GM12878 (cell line): Measurements from ENCODE around the gene MAN1A1. TPM values are rescaled to one million over a fixed set of nuclear protein-coding genes. Genes with fewer than 3 reads are reported as not detected.

Source experiments
- ATAC-seq: fragments of 200-7000 bp; cut with Tn5 transposase; 3 replicates; pipeline ENCODE4 v1.9.1; 2020; ENCODE audit warnings: mild to moderate bottlenecking, moderate library complexity
- Bru-seq: library from RNA; stranded (reverse); fragments of 400-500 nt; gene quantifications from one replicate; lab custom pipeline; 2021; lab: Mats Ljungman, UMichigan
- BruChase-seq, 2 experiments: library from RNA; stranded (reverse); fragments of 400-500 nt; gene quantifications; one replicate each; lab custom pipeline; 2021; lab: Mats Ljungman, UMichigan
- BruUV-seq: library from RNA; stranded (reverse); fragments of 400-500 nt; replicated peaks from 2 replicates; lab custom pipeline; 2021; lab: Mats Ljungman, UMichigan
- CTCF ChIA-PET: fragments of 300-600 bp; sonication (Branson Sonifier 250); formaldehyde crosslinking; extraction: SDS; loops from one replicate; lab custom pipeline; 2021; ENCODE audit warnings: inconsistent platforms; lab: Yijun Ruan, JAX
- POLR2A ChIA-PET: fragments of 350-600 bp; formaldehyde crosslinking; extraction: SDS; loops from one replicate; lab custom pipeline; 2021; ENCODE audit warnings: inconsistent platforms; lab: Charles Lee
- RAD21 ChIA-PET: fragments of 300-600 bp; sonication (Branson Sonifier 250); formaldehyde crosslinking; loops from one replicate; lab custom pipeline; 2023; ENCODE audit warnings: antibody characterized with exemption; ENCODE audit not compliant: unreplicated experiment; lab: Charles Lee
- SMC1A ChIA-PET: fragments of 300-600 bp; sonication (Branson Sonifier 250); formaldehyde crosslinking; loops from one replicate; lab custom pipeline; 2023; ENCODE audit not compliant: unreplicated experiment, uncharacterized antibody; lab: Charles Lee
- DNase-seq: peaks from one replicate; pipeline ENCODE4 v3.0.0-alpha.2; 2011; ENCODE audit warnings: low read depth, low spot score
- FAIRE-seq: peaks from 3 replicates; lab custom pipeline; 2011; peaks lifted over from hg19 to GRCh38; lab: Jason Lieb, UNC
- H2AFZ ChIP-seq: 2 replicates; pipeline ENCODE4 v1.6.0; 2011; ENCODE audit warnings: low read depth, low read length, control low read depth; ENCODE audit not compliant: control insufficient read depth
- H3K27ac ChIP-seq: 2 replicates; pipeline ENCODE4 v1.5.1; 2011; ENCODE audit warnings: control low read depth; ENCODE audit not compliant: control insufficient read depth, insufficient read depth
- H3K27me3 ChIP-seq, 2 experiments: replicated peaks in 1 of 2; 2 replicates each; pipeline versions ENCODE4 v1.6.0 to v1.6.1; 2011; ENCODE audit warnings: low read length in 1 of 2; ENCODE audit not compliant: control insufficient read depth in 2 of 2, insufficient read depth in 2 of 2
- H3K36me3 ChIP-seq, 2 experiments: 2 replicates each; pipeline ENCODE4 v1.5.1; 2011; ENCODE audit warnings: low read length in 1 of 2; ENCODE audit not compliant: control insufficient read depth in 2 of 2, insufficient read depth in 2 of 2
- H3K4me1 ChIP-seq: 2 replicates; pipeline ENCODE4 v1.6.1; 2011; ENCODE audit warnings: mild to moderate bottlenecking, low read length, moderate library complexity, mixed read lengths; ENCODE audit not compliant: control insufficient read depth, insufficient read depth
- H3K4me2 ChIP-seq: 2 replicates; pipeline ENCODE4 v1.6.0; 2011; ENCODE audit warnings: control low read depth; ENCODE audit not compliant: control insufficient read depth, insufficient read depth
- H3K4me3 ChIP-seq: fragments of 200-600 bp; sonication (generic); 2 replicates; pipeline ENCODE4 v1.5.1; 2016
- H3K79me2 ChIP-seq: 2 replicates; pipeline ENCODE4 v1.6.0; 2011; ENCODE audit warnings: low read length; ENCODE audit not compliant: control insufficient read depth, insufficient read depth
- H3K9ac ChIP-seq: 2 replicates; pipeline ENCODE4 v1.8.0; 2011; ENCODE audit warnings: low read length, control low read depth, mixed read lengths; ENCODE audit not compliant: control insufficient read depth, insufficient read depth
- H3K9me3 ChIP-seq: replicated peaks from 3 replicates; pipeline ENCODE4 v1.5.1; 2011; ENCODE audit warnings: mild to moderate bottlenecking, low read length; ENCODE audit not compliant: control insufficient read depth, insufficient read depth
- H4K20me1 ChIP-seq: 2 replicates; pipeline ENCODE4 v1.6.0; 2011; ENCODE audit not compliant: control insufficient read depth, insufficient read depth
- ASH2L ChIP-seq: fragments of 300-600, 200-600 bp; sonication (generic); IDR thresholded peaks from 2 replicates; pipeline ENCODE4 v1.6.1; 2017; ENCODE audit warnings: low read depth, mild to moderate bottlenecking, borderline replicate concordance
- BACH1 ChIP-seq: fragments of 450-650 bp; IDR thresholded peaks from 2 replicates; pipeline ENCODE4 v1.6.1; 2017; ENCODE audit warnings: mild to moderate bottlenecking, borderline replicate concordance
- CBX5 ChIP-seq: sonication (generic); IDR thresholded peaks from 2 replicates; pipeline ENCODE4 v1.6.1; 2016; ENCODE audit warnings: low read depth, moderate library complexity, mild to moderate bottlenecking, inconsistent platforms
- CEBPB ChIP-seq, 2 experiments: fragments of 150-350 bp in 1 of 2; IDR thresholded peaks; 2 replicates each; pipeline ENCODE4 v1.6.1; 2012 to 2014; ENCODE audit warnings: low read depth in 2 of 2, low read length in 2 of 2, borderline replicate concordance in 1 of 2, inconsistent platforms in 1 of 2
- CHD2 ChIP-seq: IDR thresholded peaks from 2 replicates; pipeline ENCODE4 v1.6.1; 2011; ENCODE audit warnings: low read depth, low read length, improper control_type of control experiment, borderline replicate concordance
- CREB1 ChIP-seq: IDR thresholded peaks from 2 replicates; pipeline ENCODE4 v1.6.1; 2012; ENCODE audit warnings: low read depth, mild to moderate bottlenecking, inconsistent platforms
- HDAC2 ChIP-seq: fragments of 200-600 bp; sonication (generic); IDR thresholded peaks from 2 replicates; pipeline ENCODE4 v1.6.1; 2017
- HDAC6 ChIP-seq: fragments of 200-600 bp; sonication (generic); IDR thresholded peaks from one replicate; pipeline ENCODE4 v1.8.0; 2017; ENCODE audit warnings: antibody characterized with exemption; ENCODE audit not compliant: unreplicated experiment
- KAT2A ChIP-seq: conservative IDR thresholded peaks from 2 replicates; pipeline ENCODE4 v1.6.1; 2011; ENCODE audit warnings: low read depth, low read length; ENCODE audit not compliant: control insufficient read depth
- MYC ChIP-seq: IDR thresholded peaks from 2 replicates; pipeline ENCODE4 v1.6.1; 2011; ENCODE audit warnings: mild to moderate bottlenecking, low read length, moderate library complexity, inconsistent platforms; ENCODE audit not compliant: insufficient read depth, insufficient replicate concordance, insufficient read length, severe bottlenecking
- NFYB ChIP-seq: IDR thresholded peaks from 2 replicates; pipeline ENCODE4 v1.6.1; 2011; ENCODE audit warnings: low read depth, mild to moderate bottlenecking, low read length, improper control_type of control experiment, moderate library complexity; ENCODE audit not compliant: insufficient read depth
- POLR2AphosphoS2 ChIP-seq: IDR thresholded peaks from 2 replicates; pipeline ENCODE4 v1.6.1; 2011; ENCODE audit warnings: low read depth, mild to moderate bottlenecking, low read length, improper control_type of control experiment, moderate library complexity
- RELA ChIP-seq: fragments of 450-650 bp; IDR thresholded peaks from 2 replicates; pipeline ENCODE4 v1.8.0; 2014; ENCODE audit warnings: borderline replicate concordance; ENCODE audit not compliant: partially characterized antibody
- SIX5 ChIP-seq: IDR thresholded peaks from 2 replicates; pipeline ENCODE4 v1.6.1; 2011; ENCODE audit warnings: mild to moderate bottlenecking, low read depth, low read length, moderate library complexity; ENCODE audit not compliant: severe bottlenecking
- SMAD5 ChIP-seq: IDR thresholded peaks from 2 replicates; pipeline ENCODE4 v1.6.1; 2016; ENCODE audit warnings: antibody characterized with exemption, low read depth
- SP1 ChIP-seq: IDR thresholded peaks from one replicate; pipeline ENCODE4 v1.6.1; 2011; ENCODE audit warnings: low read depth, low read length
- SUPT20H ChIP-seq: IDR thresholded peaks from 2 replicates; pipeline ENCODE4 v1.6.1; 2011; ENCODE audit warnings: low read depth, mild to moderate bottlenecking, low read length, moderate library complexity, borderline replicate concordance; ENCODE audit not compliant: control insufficient read depth
- SUZ12 ChIP-seq: fragments of 200-600 bp; sonication (generic); IDR thresholded peaks from one replicate; pipeline ENCODE4 v1.6.1; 2018; ENCODE audit warnings: antibody characterized with exemption, mild to moderate bottlenecking; ENCODE audit not compliant: unreplicated experiment
- TCF12 ChIP-seq: IDR thresholded peaks from 2 replicates; pipeline ENCODE4 v1.6.1; 2011; ENCODE audit warnings: low read depth, mild to moderate bottlenecking, low read length
- WGBS: methylation state at CpG from one replicate; pipeline ENCODE4 v1.1.6; 2016; ENCODE audit warnings: low lambda C conversion rate; ENCODE audit not compliant: insufficient replicate concordance, insufficient coverage; ENCODE audit errors: missing lambda C conversion rate; 5-methylcytosine and 5-hydroxymethylcytosine counted together
- in situ Hi-C: fragments of 300-500 bp; cut with MboI; formaldehyde crosslinking; loops from 9 replicates; pipeline ENCODE4 v1.14.3; 2018; ENCODE audit warnings: mixed read lengths
- intact Hi-C: fragments of 100-400 bp; cut with micrococcal nuclease; formaldehyde crosslinking; loops from one replicate; pipeline ENCODE4 v1.14.2; 2022; ENCODE audit not compliant: unreplicated experiment
- long read RNA-seq, 2 experiments: library from polyadenylated mRNA; unstranded; transcript quantifications; one replicate each; pipeline ENCODE4 v2.0.0, GENCODE V29; 2019 to 2020
- polyA minus RNA-seq, 3 experiments: library from RNA; depleted of rRNA, polyadenylated mRNA; stranded (reverse); fragments of >200 nt; gene quantifications; 2 replicates each; pipeline ENCODE4 v1.2.3, GENCODE V29; 2011
- polyA plus RNA-seq, 11 experiments: library from polyadenylated mRNA; depleted of rRNA in 4 of 11; unstranded in 6 of 11; stranded (reverse) in 5 of 11; fragments of >200 nt; fragmentation: Nextera tagmentation in 4 of 11; fragmentation: Illumina TruSeq in 1 of 11; extraction: Ambion mirVana in 4 of 11; extraction: Trizol in 1 of 11; gene quantifications; 1 replicate in 1 of 11; 2 replicates in 10 of 11; pipeline versions ENCODE4 v1.2.1 to v1.2.3, GENCODE V29; 2011 to 2016; ENCODE audit warnings: inconsistent platforms in 2 of 11, missing spikeins in 2 of 11, low read depth in 1 of 11
- total RNA-seq, 4 experiments: library from RNA; depleted of rRNA in 3 of 4; stranded (reverse); fragments of >200 nt in 3 of 4; fragmentation: Illumina TruSeq in 1 of 4; extraction: Trizol in 1 of 4; gene quantifications; 2 replicates each; pipeline versions ENCODE4 v1.2.1 to v1.2.3, GENCODE V29; 2013 to 2021

Gene MAN1A1
- 56.7 and 61.9 TPM in 2 replicates for total RNA-seq (2013; cell fraction: nucleolus; rRNA removed)
- 27.5 and 30.0 TPM in 2 replicates for total RNA-seq (2014; rRNA removed)
- 19.0 and 19.5 TPM in 2 replicates for total RNA-seq (2014; rRNA removed; fragmentation: Illumina TruSeq; extraction: Trizol)
- total RNA-seq (2021) = 25.3 and 26.8 TPM in 2 replicates
- 8.6 TPM for polyA plus RNA-seq (2011; ENCODE audit: low read depth)
- polyA plus RNA-seq (2011; rRNA removed) = 28.1 and 36.2 TPM in 2 replicates
- polyA plus RNA-seq (2011; cell fraction: cytosol; rRNA removed) = 7.8 and 9.9 TPM in 2 replicates
- 7.3 and 10.1 TPM in 2 replicates for polyA plus RNA-seq (2011; cell fraction: nucleus; rRNA removed)
- polyA plus RNA-seq (2012) = 15.8 and 16.6 TPM in 2 replicates
- polyA plus RNA-seq (2014; fragmentation: Illumina TruSeq; extraction: Trizol) = 22.1 and 26.4 TPM in 2 replicates
- 1 to 10 TPM; 8.7 TPM for polyA plus RNA-seq (2014; fragmentation: Nextera tagmentation; extraction: Ambion mirVana)
- 14.2 and 15.2 TPM in 2 replicates for polyA plus RNA-seq (2014; rRNA removed)
- 10 to 100 TPM in 1 of 2 experiments, 1 to 10 TPM in 1; 5.4 to 19.4 TPM for polyA plus RNA-seq (2016; fragmentation: Nextera tagmentation; extraction: Ambion mirVana)
- polyA minus RNA-seq (2011; rRNA and poly(A)+ RNA removed) = 10.0 and 13.8 TPM in 2 replicates
- polyA minus RNA-seq (2011; cell fraction: cytosol; rRNA and poly(A)+ RNA removed) = 6.5 and 8.3 TPM in 2 replicates
- 9.6 and 18.1 TPM in 2 replicates for polyA minus RNA-seq (2011; cell fraction: nucleus; rRNA and poly(A)+ RNA removed)
- Bru-seq, nascent RNA = percentile 83 among the genes with signal in this experiment
- percentile 72 among the genes with signal in this experiment for BruChase-seq, experiment 1, labeled RNA remaining after a 6-hour chase
- percentile 70 among the genes with signal in this experiment for BruChase-seq, experiment 2, labeled RNA remaining after a 2-hour chase
- long read RNA-seq, experiment 1, partial matches to known transcripts = 1 of 2 reads
- long read RNA-seq, experiment 1, other reads (novel, unspliced or antisense) = 1 of 2 reads
- long read RNA-seq, experiment 2, partial matches to known transcripts = 5 of 23 reads
- long read RNA-seq, experiment 2, other reads (novel, unspliced or antisense) = 18 of 23 reads

DNA sequence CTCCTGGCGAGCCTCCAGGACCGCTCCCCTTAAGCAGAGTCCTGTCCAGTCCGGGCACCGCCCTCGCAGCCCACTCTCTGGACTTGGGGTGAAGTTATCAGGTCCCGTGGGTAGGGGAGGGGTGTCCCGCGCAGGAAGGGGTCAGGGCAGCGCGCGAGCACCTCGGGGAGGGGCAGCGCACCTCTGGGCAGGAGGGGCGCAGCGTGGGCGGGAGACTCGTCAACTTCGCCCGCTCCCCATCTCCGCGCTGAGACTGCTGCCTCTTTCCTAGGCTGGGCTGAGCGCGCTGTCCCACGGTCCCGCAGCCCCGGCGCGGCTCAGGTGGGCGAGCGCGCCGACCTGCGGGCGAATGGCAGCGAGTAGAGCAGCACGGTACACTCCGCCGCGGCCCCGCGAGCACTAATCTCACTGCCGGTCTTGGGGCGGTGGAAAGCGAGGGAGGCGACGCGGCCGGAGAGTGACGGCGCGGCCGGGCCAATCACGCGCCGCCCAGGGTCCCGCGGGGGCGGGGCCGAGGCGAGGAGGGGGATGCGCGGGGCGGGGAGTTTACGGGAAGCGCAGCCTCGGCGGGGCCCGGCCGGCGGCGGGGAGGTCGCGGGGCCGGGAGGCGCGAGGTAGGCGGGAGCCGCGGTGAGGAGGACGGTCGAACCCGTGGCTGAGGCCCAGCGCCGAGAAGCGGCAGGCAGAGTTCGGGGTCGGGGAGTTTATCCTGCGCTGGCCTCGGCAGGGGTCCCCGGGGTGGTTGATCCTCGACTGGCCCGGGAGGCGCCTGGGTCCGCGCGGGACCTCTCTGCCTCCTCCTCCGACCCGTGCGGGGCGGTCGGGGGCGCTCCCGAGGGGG lies at the start of gene MAN1A1:
Gene MAN1A1, minus strand, starts transcription at position 401 of the 841 bp plus-strand sequence. CDS start 696 bp downstream, outside the sequence.
- DNase-seq (no peak), ATAC-seq (peak; percentile 80), FAIRE-seq (no peak)
- POLR2A ChIA-PET = interaction anchor here (0.6 to 3.9 kb wide), 12 partner anchors 8 to 370 kb away, joined by 3 to 75 read pairs (median 6); no protein-coding TSS in a partner anchor
- peak within 1 kb of the TSS; percentile 84 for H3K4me3 ChIP-seq
- in situ Hi-C loops = loop anchor here (5.0 to 10.0 kb wide), 2 partner anchors 373 to 625 kb away; no protein-coding TSS in a partner anchor
- peaks cover 53% of the 10 kb centered on the region for H3K79me2 ChIP-seq
- H3K9ac ChIP-seq = peak within 1 kb of the TSS; percentile 78
- RAD21 ChIA-PET = interaction anchor here (0.5 to 2.3 kb wide), 21 partner anchors 9 to 506 kb away, joined by 3 to 29 read pairs (median 11); partner anchors contain the start of gene MCM9
- intact Hi-C loops = loop anchor here (1.0 to 10.0 kb wide), 6 partner anchors 183 to 628 kb away; partner anchors contain the start of gene ASF1A
- no peaks in the 10 kb centered on the region for H4K20me1 ChIP-seq
- H3K36me3 ChIP-seq = no peaks in the 10 kb centered on the region
- CTCF ChIA-PET = interaction anchor here (1.2 to 8.4 kb wide), 21 partner anchors 10 to 630 kb away, joined by 3 to 144 read pairs (median 9); no protein-coding TSS in a partner anchor
- WGBS = under 1% methylated on average over 61 of the region's 103 CpGs
- peak within 1 kb of the TSS; percentile 68 for H3K4me2 ChIP-seq
- BruUV-seq = no TSS peak
- H3K4me1 ChIP-seq = peaks cover 3% of the 10 kb centered on the region
- H3K27me3 ChIP-seq = no peaks in the 10 kb centered on the region
- H3K9me3 ChIP-seq = no peaks in the 10 kb centered on the region
- H3K27ac ChIP-seq = peak within 1 kb of the TSS; percentile 84
- peak within 1 kb of the TSS; percentile 71 for H2AFZ ChIP-seq
- SMC1A ChIA-PET = interaction anchor here (0.8 to 18.1 kb wide), 22 partner anchors 8 to 727 kb away, joined by 3 to 359 read pairs (median 7); no protein-coding TSS in a partner anchor
- TF ChIP-seq RELA = no peak
- TF ChIP-seq BACH1 = peak; percentile 87
- 0 out of 2 replicates have a peak, but pooled peaks have one; percentile 7 for TF ChIP-seq ASH2L
- peak; percentile 72 for TF ChIP-seq SP1
- no peak for TF ChIP-seq MYC
- no peak for TF ChIP-seq HDAC6
- TF ChIP-seq SMAD5 = peak; percentile 90; the same call in 1 of the 2 replicates
- no peak; the same call in 1 of the 2 replicates for TF ChIP-seq CHD2
- TF ChIP-seq SUZ12 = no peak
- TF ChIP-seq CREB1 = peak; percentile 68; the same call in 1 of the 2 replicates
- no peak for TF ChIP-seq HDAC2
- TF ChIP-seq NFYB = peak; percentile 70; the same call in 1 of the 2 replicates
- 0 out of 2 replicates have a peak, but pooled peaks have one; percentile 13 for TF ChIP-seq TCF12
- 0 out of 2 replicates have a peak, but pooled peaks have one; percentile 15 for TF ChIP-seq CBX5
- TF ChIP-seq POLR2AphosphoS2 = peak; percentile 91
- no peak for TF ChIP-seq CEBPB (IDR thresholded peaks at IDR 0.05; ENCODE audit: borderline replicate concordance in 1 of 2, low read depth in 2 of 2, low read length in 2 of 2)
- TF ChIP-seq SUPT20H = no peak
- no peak for TF ChIP-seq SIX5
- TF ChIP-seq KAT2A = no peak
